ENCODE data around the gene SAPCD1. TPM values are rescaled to one million over a fixed set of nuclear protein-coding genes. Genes with fewer than 3 reads are reported as not detected.
A peak's percentile ranks its signal among the peaks of the same experiment; 100 is the strongest.

Gene SAPCD1
- total RNA-seq, 1 donor from 2014 or later = 15.0 TPM

DNA sequence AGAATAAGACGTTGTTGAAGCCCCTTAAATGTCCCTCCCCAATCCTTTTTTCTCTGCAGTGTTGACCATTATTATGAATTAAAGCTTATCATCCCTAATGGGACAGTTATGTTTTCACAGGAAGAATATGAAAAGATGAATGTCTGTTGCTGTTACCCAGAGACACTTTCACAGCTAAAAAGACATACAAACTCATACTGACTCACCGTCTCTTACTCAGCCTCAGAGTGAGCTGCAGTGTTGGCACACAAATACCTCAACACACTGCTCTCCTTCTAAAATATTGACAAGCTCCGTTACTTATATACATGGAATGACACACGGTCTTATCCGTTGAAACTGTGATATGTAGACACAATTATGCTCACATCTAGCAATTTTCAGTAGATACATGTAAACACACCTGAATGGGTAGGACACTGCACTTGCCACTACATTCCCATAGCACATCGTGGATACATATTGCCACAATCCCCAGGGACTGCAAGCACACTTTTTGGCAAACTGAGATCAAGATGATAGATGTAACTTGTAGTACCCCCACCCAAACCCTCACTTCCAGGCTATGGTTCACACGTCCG, 9.6 kb upstream of the SAPCD1 start:
- H3K4me1 Mint-ChIP-seq = no peaks in the 10 kb centered on the region
- peaks cover 14% of the 10 kb centered on the region for H3K36me3 Mint-ChIP-seq (ENCODE audit: low read depth)
- H3K4me3 Mint-ChIP-seq = no peak overlapping the region
- H3K27ac Mint-ChIP-seq = no peak overlapping the region
- H3K27me3 Mint-ChIP-seq = no peaks in the 10 kb centered on the region
- no peak for DNase-seq
- intact Hi-C loops (cut with micrococcal nuclease) = no loop called here
- H3K9me3 Mint-ChIP-seq = no peaks in the 10 kb centered on the region

DNA sequence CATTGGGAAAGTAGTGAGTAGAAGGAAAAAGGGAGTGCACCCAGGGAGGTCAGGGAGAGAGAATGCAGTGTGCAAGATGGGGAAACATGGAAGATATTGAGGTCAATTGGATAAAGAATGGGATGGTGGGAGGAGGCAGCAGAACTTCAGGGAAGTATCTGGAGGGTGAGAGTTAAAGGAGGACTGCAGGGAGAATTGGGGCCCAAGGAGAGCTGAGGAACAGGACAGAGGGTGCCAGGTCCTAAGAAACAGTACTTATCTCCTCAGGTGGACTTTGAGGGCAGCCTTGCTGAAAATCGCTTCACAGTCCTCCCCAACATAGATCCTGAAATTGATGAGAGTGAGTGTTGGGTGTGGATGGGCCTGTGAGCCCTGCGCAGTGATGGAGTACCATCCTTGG, 4.2 kb upstream of the SAPCD1 start:
- peaks cover 30% of the 10 kb centered on the region for H3K36me3 Mint-ChIP-seq (ENCODE audit: low read depth)
- H3K9me3 Mint-ChIP-seq = no peaks in the 10 kb centered on the region
- peak overlapping the region; percentile 1 for H3K27ac Mint-ChIP-seq
- DNase-seq = no peak
- no peak overlapping the region for H3K4me3 Mint-ChIP-seq
- no peaks in the 10 kb centered on the region for H3K27me3 Mint-ChIP-seq
- intact Hi-C loops (cut with micrococcal nuclease) = no loop called here
- no peaks in the 10 kb centered on the region for H3K4me1 Mint-ChIP-seq

DNA sequence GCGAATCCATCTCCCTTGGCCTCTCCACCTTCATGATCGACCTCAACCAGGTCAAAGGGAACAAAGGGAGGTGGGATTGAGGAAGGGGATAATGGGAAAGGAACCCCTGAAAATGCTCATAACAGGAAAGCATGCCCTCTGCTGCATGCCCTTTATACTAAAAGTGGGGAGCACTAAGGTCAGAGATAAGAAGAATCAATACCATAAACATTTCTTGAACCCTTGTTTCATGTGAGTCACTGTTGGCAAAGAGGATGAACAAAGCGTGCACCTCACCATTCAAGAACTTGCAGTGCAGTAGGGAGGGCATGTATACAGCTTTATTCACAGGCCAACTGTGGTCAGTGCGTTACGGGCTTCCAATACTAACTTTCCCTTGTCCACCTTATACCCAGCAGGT, 1.7 kb upstream of the SAPCD1 start:
- no peaks in the 10 kb centered on the region for H3K27me3 Mint-ChIP-seq
- H3K9me3 Mint-ChIP-seq = no peaks in the 10 kb centered on the region
- peaks cover 36% of the 10 kb centered on the region for H3K36me3 Mint-ChIP-seq (ENCODE audit: low read depth)
- no peak overlapping the region for H3K27ac Mint-ChIP-seq
- H3K4me3 Mint-ChIP-seq = no peak overlapping the region
- intact Hi-C loops (cut with micrococcal nuclease) = no loop called here
- no peak for DNase-seq
- H3K4me1 Mint-ChIP-seq = peaks cover 5% of the 10 kb centered on the region

DNA sequence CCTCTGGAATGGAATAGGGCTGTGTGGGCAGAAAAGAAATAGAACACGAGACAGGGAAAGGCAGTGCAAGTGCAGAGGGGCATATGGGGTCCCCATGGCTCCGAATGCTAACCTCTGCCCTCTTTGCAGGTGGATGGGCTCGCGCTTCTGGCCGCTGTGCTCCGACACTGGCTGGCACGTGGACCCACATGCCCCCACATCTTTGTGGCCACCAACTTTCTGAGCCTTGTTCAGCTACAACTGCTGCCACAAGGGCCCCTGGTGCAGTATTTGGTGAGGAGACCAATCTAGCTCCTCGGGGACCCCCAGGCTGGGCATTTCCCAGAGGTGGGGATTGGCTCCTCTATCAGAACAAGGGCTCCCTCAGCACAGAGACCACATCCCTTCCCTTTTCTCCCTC, 1.1 kb upstream of the SAPCD1 start:
- DNase-seq = no peak
- H3K4me1 Mint-ChIP-seq = peaks cover 5% of the 10 kb centered on the region
- no peaks in the 10 kb centered on the region for H3K27me3 Mint-ChIP-seq
- H3K27ac Mint-ChIP-seq = no peak overlapping the region
- no peak overlapping the region for H3K4me3 Mint-ChIP-seq
- peaks cover 36% of the 10 kb centered on the region for H3K36me3 Mint-ChIP-seq (ENCODE audit: low read depth)
- intact Hi-C loops (cut with micrococcal nuclease) = no loop called here
- H3K9me3 Mint-ChIP-seq = no peaks in the 10 kb centered on the region

DNA sequence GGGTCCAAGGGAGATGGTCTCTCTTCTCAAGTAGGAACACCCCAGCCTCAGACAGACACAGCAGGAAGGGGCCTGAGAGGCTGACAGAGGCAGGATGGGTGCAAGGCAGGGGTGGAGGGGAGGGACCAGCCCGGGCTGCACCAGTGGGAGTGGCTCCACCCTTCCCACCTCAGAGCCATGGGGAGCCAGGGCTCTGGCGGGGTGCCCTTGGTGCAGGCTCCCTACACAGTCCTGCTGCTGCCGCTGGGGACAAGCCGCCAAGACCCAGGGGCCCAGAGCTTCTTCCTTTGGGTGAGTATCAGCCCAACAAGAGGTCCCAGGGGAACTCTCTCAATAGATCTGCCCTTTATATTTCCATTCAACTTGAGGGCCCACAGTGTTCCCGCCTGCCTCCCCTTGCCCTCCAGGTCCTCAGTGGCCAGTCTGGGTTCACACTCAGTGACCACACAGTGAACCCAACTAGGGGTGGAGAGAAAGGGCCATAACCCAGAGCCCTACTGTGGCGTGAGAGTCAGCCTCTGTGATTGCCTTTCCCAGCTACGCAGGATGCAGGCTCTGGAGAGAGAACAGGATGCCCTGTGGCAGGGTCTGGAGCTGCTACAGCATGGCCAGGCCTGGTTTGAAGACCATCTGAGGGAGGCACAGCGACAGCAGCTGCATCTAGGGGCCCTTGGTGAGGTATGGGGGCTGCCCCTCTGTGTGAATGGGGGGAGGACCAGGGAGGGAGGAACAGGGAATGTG, 592 bp downstream of the SAPCD1 start:
- H3K27me3 Mint-ChIP-seq = no peaks in the 10 kb centered on the region
- no peaks in the 10 kb centered on the region for H3K9me3 Mint-ChIP-seq
- intact Hi-C loops (cut with micrococcal nuclease) = no loop called here
- H3K4me3 Mint-ChIP-seq = no peak overlapping the region
- peak overlapping the region; percentile 34 for H3K27ac Mint-ChIP-seq
- DNase-seq = no peak
- peaks cover 5% of the 10 kb centered on the region for H3K4me1 Mint-ChIP-seq
- H3K36me3 Mint-ChIP-seq (ENCODE audit: low read depth) = peaks cover 41% of the 10 kb centered on the region

DNA sequence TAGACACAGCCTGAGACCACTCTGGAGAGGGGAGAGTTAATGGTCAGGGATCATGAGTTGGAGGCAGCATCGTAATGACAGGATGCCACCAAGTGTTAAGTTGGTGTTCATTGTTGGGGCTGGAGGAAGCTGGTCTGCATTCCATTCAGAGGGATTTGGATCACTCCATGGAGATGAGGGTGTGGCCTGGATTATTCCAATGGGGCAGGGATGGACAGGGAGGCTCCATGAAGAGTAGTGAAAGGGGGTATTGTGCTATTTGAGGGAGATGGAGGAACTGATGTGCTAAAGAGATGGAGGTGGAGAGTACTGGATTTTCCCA, 1.1 kb downstream of the SAPCD1 start:
- Mint-ChIP-seq H3K27ac (peak overlapping the region; percentile 34), H3K27me3 (no peaks in the 10 kb centered on the region)
- intact Hi-C loops (cut with micrococcal nuclease) = no loop called here

DNA sequence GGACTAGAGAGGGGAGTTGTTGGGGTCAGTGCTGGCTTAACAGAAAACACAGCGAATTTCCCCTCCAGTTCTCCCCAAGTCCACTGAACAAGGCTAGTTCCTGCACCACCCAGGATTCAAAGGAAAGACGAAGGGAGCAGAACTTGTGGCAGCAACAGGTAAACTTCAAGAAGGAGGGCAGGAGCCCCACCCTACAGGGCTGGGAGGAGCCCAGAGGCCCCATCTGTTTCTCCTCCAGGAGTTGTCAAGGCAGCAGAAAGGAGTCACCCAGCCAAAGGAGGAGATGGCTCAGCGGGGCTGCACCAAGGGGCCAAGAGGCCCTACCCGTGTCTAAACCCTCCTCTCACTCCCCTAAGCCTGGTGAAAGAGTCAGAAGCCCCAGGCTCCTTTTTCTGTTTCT, 1.7 kb downstream of the SAPCD1 start:
- no peak overlapping the region for H3K4me3 Mint-ChIP-seq
- DNase-seq = peak; percentile 55
- peaks cover 35% of the 10 kb centered on the region for H3K36me3 Mint-ChIP-seq (ENCODE audit: low read depth)
- H3K27me3 Mint-ChIP-seq = no peaks in the 10 kb centered on the region
- intact Hi-C loops (cut with micrococcal nuclease) = no loop called here
- H3K4me1 Mint-ChIP-seq = peaks cover 7% of the 10 kb centered on the region
- H3K9me3 Mint-ChIP-seq = no peaks in the 10 kb centered on the region
- H3K27ac Mint-ChIP-seq = peak overlapping the region; percentile 22

More for the DNA sequence above, 1.1 kb downstream of the SAPCD1 start:
- peaks cover 40% of the 10 kb centered on the region for H3K36me3 Mint-ChIP-seq (ENCODE audit: low read depth)
- no peak for DNase-seq
- H3K4me1 Mint-ChIP-seq = peaks cover 5% of the 10 kb centered on the region
- H3K4me3 Mint-ChIP-seq = no peak overlapping the region
- no peaks in the 10 kb centered on the region for H3K9me3 Mint-ChIP-seq

DNA sequence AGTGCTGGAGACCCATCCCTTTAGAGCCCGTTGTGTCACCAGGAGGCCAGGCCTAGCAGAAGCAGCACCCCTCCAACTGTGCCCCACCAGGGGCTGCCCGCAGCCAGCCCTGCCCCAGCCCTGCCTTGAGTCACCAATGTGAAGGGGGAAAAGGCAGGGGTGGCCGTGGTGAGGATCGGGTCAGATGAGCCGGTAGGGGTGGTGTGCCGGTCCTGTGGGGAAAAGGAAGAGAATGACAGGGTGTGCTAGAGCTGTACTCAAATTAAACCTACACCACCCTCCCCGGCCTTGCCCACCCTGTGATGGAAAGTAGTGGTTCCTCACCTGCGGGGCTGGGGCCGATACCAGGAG, 3.1 kb downstream of the SAPCD1 start:
- DNase-seq = no peak
- Mint-ChIP-seq H3K4me1 (peaks cover 13% of the 10 kb centered on the region), H3K36me3 (ENCODE audit: low read depth) (peaks cover 34% of the 10 kb centered on the region), H3K9me3 (no peaks in the 10 kb centered on the region), H3K27ac (no peak overlapping the region), H3K4me3 (no peak overlapping the region), H3K27me3 (no peaks in the 10 kb centered on the region)
- intact Hi-C loops (cut with micrococcal nuclease) = no loop called here

DNA sequence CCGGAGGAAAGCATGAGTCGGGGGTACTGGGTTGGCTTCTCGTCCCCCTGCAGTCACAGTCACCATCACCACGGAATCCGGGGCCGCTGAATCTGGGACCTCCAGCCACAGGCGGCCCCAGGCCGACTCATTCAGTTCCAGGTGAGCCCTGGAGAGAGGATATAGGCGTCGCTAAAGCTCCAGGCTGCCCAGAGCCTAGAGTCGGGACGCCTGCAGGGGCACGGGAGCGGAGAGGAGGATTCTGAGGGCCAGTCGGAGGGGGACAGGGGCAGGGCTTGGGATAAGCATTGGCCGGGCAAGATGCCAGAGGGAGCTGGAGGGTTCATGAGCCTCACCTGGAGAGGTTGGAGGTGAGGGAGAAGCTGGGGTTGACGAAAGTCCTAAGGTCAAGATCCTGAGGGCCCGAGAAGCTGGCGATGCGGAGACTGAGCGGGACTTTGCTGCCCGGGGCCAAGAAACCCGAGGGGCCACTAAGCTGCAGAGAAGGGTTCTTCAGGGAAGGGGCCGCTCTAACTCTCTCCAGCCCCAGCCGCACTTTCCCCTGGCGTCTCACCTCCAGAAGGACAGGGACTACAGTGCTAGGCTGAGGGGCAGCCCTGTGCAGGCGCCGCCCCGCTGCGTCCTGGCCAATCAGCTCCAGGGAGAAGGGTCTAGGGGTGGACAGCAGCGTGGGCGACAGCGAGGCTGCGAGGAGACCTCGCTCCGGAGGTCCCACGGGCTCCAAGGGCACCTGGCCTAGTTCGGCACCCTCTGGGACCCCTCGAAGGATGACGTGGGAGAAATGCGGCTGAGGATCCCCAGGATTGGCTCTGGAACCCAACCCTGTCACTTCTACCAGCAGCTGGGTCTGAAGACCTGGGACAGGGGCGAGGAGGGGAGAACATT, 3.7 kb downstream of the SAPCD1 start:
- Mint-ChIP-seq H3K27ac (no peak overlapping the region), H3K36me3 (ENCODE audit: low read depth) (peaks cover 28% of the 10 kb centered on the region), H3K4me1 (peaks cover 14% of the 10 kb centered on the region), H3K4me3 (no peak overlapping the region), H3K9me3 (no peaks in the 10 kb centered on the region), H3K27me3 (no peaks in the 10 kb centered on the region)
- DNase-seq = no peak
- intact Hi-C loops (cut with micrococcal nuclease) = no loop called here

DNA sequence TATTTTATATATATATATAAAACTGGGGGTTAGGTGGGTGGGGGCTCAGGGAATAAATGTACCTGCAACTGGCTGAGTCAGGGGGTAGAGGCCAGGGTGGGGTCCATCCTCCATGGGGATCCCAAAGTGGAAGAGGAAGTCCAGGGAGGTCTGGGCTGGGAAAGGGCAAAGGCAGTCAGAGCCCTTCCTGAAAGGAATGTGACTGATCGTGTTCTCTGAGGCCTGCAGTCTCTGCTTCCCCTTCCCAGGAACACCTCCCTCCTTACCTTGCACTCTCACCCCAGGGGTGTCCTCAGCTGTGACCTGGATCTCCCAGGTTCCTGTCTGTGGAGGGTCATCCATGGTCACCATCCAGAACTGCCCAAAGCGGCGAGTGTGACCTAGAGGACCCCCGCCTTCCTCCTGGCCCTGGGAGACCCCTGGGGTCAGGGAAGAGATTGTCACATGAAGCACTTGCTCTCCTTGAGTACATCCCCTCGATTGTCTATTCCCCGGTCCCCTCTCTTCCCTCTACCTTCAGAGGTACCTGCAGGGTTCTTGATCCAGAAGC, 4.7 kb downstream of the SAPCD1 start:
- no peak overlapping the region for H3K4me3 Mint-ChIP-seq
- H3K27me3 Mint-ChIP-seq = no peaks in the 10 kb centered on the region
- H3K9me3 Mint-ChIP-seq = no peaks in the 10 kb centered on the region
- peaks cover 25% of the 10 kb centered on the region for H3K36me3 Mint-ChIP-seq (ENCODE audit: low read depth)
- no peak for DNase-seq
- peaks cover 19% of the 10 kb centered on the region for H3K4me1 Mint-ChIP-seq
- intact Hi-C loops (cut with micrococcal nuclease) = no loop called here
- H3K27ac Mint-ChIP-seq = no peak overlapping the region

DNA sequence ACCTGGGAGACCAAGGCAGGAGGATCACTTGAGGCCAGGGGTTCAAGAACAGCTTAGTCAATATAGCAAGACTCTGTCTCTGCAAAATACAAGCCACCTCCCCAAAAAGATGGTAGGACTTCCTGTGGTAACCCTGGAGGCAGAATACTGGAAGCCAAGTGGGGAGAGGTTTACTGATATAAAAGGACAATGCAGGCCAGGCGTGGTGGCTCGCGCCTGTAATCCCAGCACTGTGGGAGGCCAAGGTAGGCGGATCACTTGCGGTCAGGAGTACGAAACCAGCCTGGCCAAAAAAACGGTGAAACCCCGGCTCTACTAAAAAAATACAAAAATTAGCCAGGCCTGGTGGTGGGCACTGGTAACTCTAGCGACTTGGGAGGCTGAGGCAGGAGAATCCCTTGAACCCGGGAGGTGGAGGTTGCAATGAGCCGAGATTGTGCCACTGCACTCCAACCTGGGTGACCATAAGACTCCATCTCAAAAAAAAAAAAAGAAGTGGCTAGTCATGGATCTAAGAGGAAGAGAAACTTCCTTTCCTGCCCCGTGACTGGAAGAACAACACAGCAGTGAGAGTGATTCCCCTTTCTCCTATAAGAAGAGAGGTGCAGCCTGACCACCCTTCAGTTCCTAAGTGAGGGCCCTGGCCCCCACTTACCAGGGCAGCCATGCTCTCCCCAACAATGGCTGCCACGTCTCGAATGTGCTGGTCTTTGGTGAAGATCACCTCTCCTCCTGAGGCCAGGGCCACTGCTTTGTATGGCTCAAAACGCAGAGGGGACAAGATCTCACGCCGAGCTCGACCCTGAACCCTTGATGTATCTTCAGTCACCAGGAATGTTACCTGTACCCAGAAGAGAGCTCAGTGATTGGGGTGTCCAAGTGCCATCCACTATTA, 6.2 kb downstream of the SAPCD1 start:
- Mint-ChIP-seq H3K27me3 (no peaks in the 10 kb centered on the region), H3K4me1 (peaks cover 23% of the 10 kb centered on the region), H3K4me3 (no peak overlapping the region), H3K9me3 (no peaks in the 10 kb centered on the region), H3K27ac (no peak overlapping the region), H3K36me3 (ENCODE audit: low read depth) (peaks cover 19% of the 10 kb centered on the region)
- intact Hi-C loops (cut with micrococcal nuclease) = loop anchor here (1.0 to 2.0 kb wide), 3 partner anchors 29 to 88 kb away; partner anchors contain the start of gene DDAH2
- DNase-seq = no peak

DNA sequence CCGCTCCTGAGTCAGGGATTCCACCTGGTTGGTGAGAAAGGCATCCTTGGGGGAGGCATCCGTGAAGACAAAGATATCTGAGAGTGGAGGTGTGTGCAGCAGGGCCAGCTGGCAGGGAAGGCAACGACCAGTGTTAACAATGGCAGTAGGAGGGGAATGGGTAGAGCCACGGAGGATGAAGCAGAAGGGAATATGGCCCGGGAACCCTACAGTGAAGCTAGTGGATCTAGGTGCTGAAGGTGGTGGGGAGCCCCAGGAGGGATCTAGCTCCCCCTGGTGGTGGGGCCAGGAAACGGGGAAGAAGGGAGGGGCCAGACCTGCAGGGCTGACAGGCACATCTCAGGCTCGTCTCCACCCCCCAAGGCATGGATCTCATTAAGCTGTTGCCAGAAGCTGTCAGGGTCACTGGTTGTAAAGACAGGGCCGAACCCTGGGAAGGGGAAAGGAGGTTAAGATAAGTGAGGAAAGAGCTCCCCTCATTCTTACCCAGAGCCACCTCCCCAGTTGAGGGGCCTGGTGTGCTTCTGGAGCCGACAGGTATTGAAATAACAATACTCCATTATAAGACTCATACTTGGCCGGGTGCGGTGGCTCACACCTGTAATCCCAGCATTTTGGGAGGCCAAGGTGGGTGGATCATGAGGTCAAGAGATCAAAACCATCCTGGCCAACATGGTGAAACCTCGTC, 7.4 kb downstream of the SAPCD1 start:
- peak; percentile 96 for DNase-seq
- intact Hi-C loops (cut with micrococcal nuclease) = loop anchor here (1.0 to 2.0 kb wide), 3 partner anchors 31 to 90 kb away; partner anchors contain the start of gene DDAH2
- Mint-ChIP-seq H3K4me3 (no peak overlapping the region), H3K27me3 (no peaks in the 10 kb centered on the region), H3K27ac (peak overlapping the region; percentile 46), H3K4me1 (peaks cover 24% of the 10 kb centered on the region), H3K36me3 (ENCODE audit: low read depth) (peaks cover 13% of the 10 kb centered on the region), H3K9me3 (no peaks in the 10 kb centered on the region)

DNA sequence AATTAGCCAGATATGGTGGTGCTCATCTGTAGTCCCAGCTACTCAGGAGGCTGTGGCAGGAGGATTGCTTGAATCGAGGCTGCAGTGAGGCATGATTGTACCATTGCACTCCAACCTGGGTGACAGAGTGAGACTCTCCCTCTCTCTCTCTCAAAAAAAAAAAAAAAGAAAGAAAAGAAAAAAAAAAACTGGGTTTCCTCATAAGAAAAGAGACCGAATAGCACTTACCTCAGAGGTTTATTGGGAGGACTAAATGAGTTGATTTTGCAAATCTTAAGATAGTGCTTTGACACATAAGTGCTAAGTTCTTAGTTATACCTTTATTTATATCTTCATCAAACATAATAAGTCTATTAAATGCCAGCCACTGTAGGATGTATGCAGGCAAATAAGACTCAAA, 8.4 kb downstream of the SAPCD1 start:
- no peaks in the 10 kb centered on the region for H3K9me3 Mint-ChIP-seq
- H3K27ac Mint-ChIP-seq = no peak overlapping the region
- intact Hi-C loops (cut with micrococcal nuclease) = no loop called here
- H3K27me3 Mint-ChIP-seq = no peaks in the 10 kb centered on the region
- peaks cover 13% of the 10 kb centered on the region for H3K36me3 Mint-ChIP-seq (ENCODE audit: low read depth)
- peaks cover 31% of the 10 kb centered on the region for H3K4me1 Mint-ChIP-seq
- DNase-seq = peak; percentile 60
- no peak overlapping the region for H3K4me3 Mint-ChIP-seq
